CD14-positive monocyte (primary cell): ENCODE data around the gene CDIP1. TPM values are rescaled to one million over a fixed set of nuclear protein-coding genes. Genes with fewer than 3 reads are reported as not detected.

Experiments
- DNase-seq, 3 donors: peaks; one replicate each; pipeline ENCODE4 v3.0.0-alpha.2; 2011 to 2022
- H2AFZ ChIP-seq: 2 replicates; pipeline ENCODE4 v1.6.0; 2012; ENCODE audit warnings: mild to moderate bottlenecking, low read depth, low read length, inconsistent platforms; ENCODE audit not compliant: insufficient read depth, poor library complexity, severe bottlenecking
- H3K27ac ChIP-seq, 2 donors: 1 replicate in 1 of 2; 2 replicates in 1 of 2; pipeline ENCODE4 v1.5.1; 2012 to 2013; ENCODE audit warnings: low read length in 2 of 2, control low read depth in 1 of 2, inconsistent platforms in 1 of 2, low read depth in 1 of 2, mild to moderate bottlenecking in 1 of 2
- H3K27me3 ChIP-seq, 2 donors: one replicate each; pipeline versions ENCODE4 v1.6.0 to v1.6.1; 2011 to 2013; ENCODE audit warnings: low read length in 2 of 2; ENCODE audit not compliant: control insufficient read depth in 2 of 2, insufficient read depth in 2 of 2
- H3K36me3 ChIP-seq, 2 donors: replicated peaks in 1 of 2; 1 replicate in 1 of 2; 2 replicates in 1 of 2; pipeline versions ENCODE4 v1.5.1 to v1.6.1; 2012 to 2013; ENCODE audit warnings: low read length in 2 of 2, control low read depth in 1 of 2, inconsistent platforms in 1 of 2, mild to moderate bottlenecking in 1 of 2; ENCODE audit not compliant: insufficient read depth in 2 of 2, control insufficient read depth in 1 of 2
- H3K4me1 ChIP-seq, 2 donors: 1 replicate in 1 of 2; 2 replicates in 1 of 2; pipeline versions ENCODE4 v1.5.1 to v1.6.1; 2012 to 2013; ENCODE audit warnings: low read length in 2 of 2, control low read depth in 1 of 2, inconsistent platforms in 1 of 2, mild to moderate bottlenecking in 1 of 2, moderate library complexity in 1 of 2; ENCODE audit not compliant: insufficient read depth in 2 of 2, control insufficient read depth in 1 of 2
- H3K4me2 ChIP-seq: replicated peaks from 2 replicates; pipeline ENCODE3; 2012; ENCODE audit warnings: low read length, moderate library complexity, mild to moderate bottlenecking; ENCODE audit not compliant: poor library complexity, severe bottlenecking; ENCODE audit errors: extremely low read depth
- H3K4me3 ChIP-seq, 3 experiments: fragments of 200-600 bp in 1 of 3; sonication (generic) in 1 of 3; replicated peaks in 1 of 3; 1 replicate in 2 of 3; 2 replicates in 1 of 3; pipeline ENCODE4 v1.5.1; 2011 to 2013; ENCODE audit warnings: low read length in 3 of 3, mild to moderate bottlenecking in 3 of 3, control low read depth in 2 of 3, low read depth in 2 of 3, inconsistent platforms in 1 of 3, moderate library complexity in 1 of 3
- H3K79me2 ChIP-seq: 2 replicates; pipeline ENCODE4 v1.6.0; 2012; ENCODE audit warnings: mild to moderate bottlenecking, control low read depth, inconsistent platforms, low read length, moderate library complexity; ENCODE audit not compliant: insufficient read depth
- H3K9ac ChIP-seq: 2 replicates; pipeline ENCODE4 v1.6.0; 2017; ENCODE audit warnings: low read length, mild to moderate bottlenecking; ENCODE audit not compliant: insufficient read depth, poor library complexity, severe bottlenecking
- H3K9me3 ChIP-seq, 2 donors: replicated peaks in 1 of 2; 1 replicate in 1 of 2; 2 replicates in 1 of 2; pipeline versions ENCODE4 v1.5.1 to v1.6.1; 2012 to 2013; ENCODE audit warnings: low read length in 2 of 2, control low read depth in 1 of 2; ENCODE audit not compliant: control insufficient read depth in 1 of 2, insufficient read depth in 1 of 2
- H4K20me1 ChIP-seq: 2 replicates; pipeline ENCODE4 v1.6.0; 2012; ENCODE audit warnings: mild to moderate bottlenecking, low read length, control low read depth, moderate library complexity; ENCODE audit not compliant: insufficient read depth
- H3K27ac Mint-ChIP-seq, 7 donors: one replicate each; pipeline ENCODE4 v1.8.0; 2020; ENCODE audit warnings: mild to moderate bottlenecking in 7 of 7, mixed read lengths in 7 of 7, moderate library complexity in 6 of 7, inconsistent platforms in 2 of 7
- H3K27me3 Mint-ChIP-seq, 3 donors: one replicate each; pipeline ENCODE4 v1.8.0; 2021 to 2022; ENCODE audit warnings: low read depth in 3 of 3, mild to moderate bottlenecking in 3 of 3, mixed read lengths in 3 of 3, moderate library complexity in 3 of 3, inconsistent platforms in 1 of 3
- H3K36me3 Mint-ChIP-seq, 2 donors: one replicate each; pipeline ENCODE4 v1.8.0; 2020; ENCODE audit warnings: mixed read lengths in 2 of 2, inconsistent platforms in 1 of 2, mild to moderate bottlenecking in 1 of 2
- H3K4me1 Mint-ChIP-seq: one replicate; pipeline ENCODE4 v1.8.0; 2020; ENCODE audit warnings: mild to moderate bottlenecking, mixed read lengths
- H3K4me3 Mint-ChIP-seq, 2 donors: one replicate each; pipeline ENCODE4 v1.8.0; 2020; ENCODE audit warnings: mild to moderate bottlenecking in 2 of 2, mixed read lengths in 2 of 2, moderate library complexity in 1 of 2
- H3K9me3 Mint-ChIP-seq, 7 donors: one replicate each; pipeline ENCODE4 v1.8.0; 2020 to 2022; ENCODE audit warnings: mixed read lengths in 7 of 7, mild to moderate bottlenecking in 6 of 7, moderate library complexity in 6 of 7, inconsistent platforms in 2 of 7
- WGBS: methylation state at CpG from one replicate; pipeline ENCODE4 v1.1.5; 2013; ENCODE audit warnings: missing lambda C conversion rate; ENCODE audit not compliant: insufficient coverage; 5-methylcytosine and 5-hydroxymethylcytosine counted together
- intact Hi-C, 2 donors: fragments of 100-400 bp; cut with micrococcal nuclease; formaldehyde crosslinking; loops; one replicate each; pipeline versions ENCODE4 v1.15.0 to v1.15.1; 2023
- polyA minus RNA-seq: library from RNA; depleted of rRNA, polyadenylated mRNA; stranded (reverse); fragments of >200 nt; gene quantifications from 2 replicates; pipeline ENCODE4 v1.2.3, GENCODE V29; 2012
- polyA plus RNA-seq, 3 donors: library from polyadenylated mRNA; depleted of rRNA in 1 of 3; unstranded in 2 of 3; stranded (reverse) in 1 of 3; fragments of 300-500 nt in 2 of 3; fragments of >200 nt in 1 of 3; fragmentation: Illumina TruSeq in 2 of 3; gene quantifications; 1 replicate in 2 of 3; 2 replicates in 1 of 3; pipeline ENCODE4 v1.2.3, GENCODE V29; 2012 to 2021
- total RNA-seq, 12 experiments: library from RNA in 1 of 12; stranded (reverse) in 1 of 12; fragments of 120-200 nt in 1 of 12; gene quantifications; one replicate each; pipeline ENCODE4 v1.2.4 and lab custom pipeline; 2013 to 2026; ENCODE audit warnings: mixed read lengths in 6 of 12, inconsistent platforms in 1 of 12
- TF ChIP-seq, protein P1 (sequence below): fragments of 200-600 bp; IDR thresholded peaks from one replicate; pipeline ENCODE4 v1.8.0; 2022; ENCODE audit warnings: antibody characterized with exemption, mild to moderate bottlenecking

CDIP1 gene
- 11.7 TPM for total RNA-seq (2013)
- polyA plus RNA-seq, result 10 to 100 TPM in 2 of 3 donors, 1 to 10 TPM in 1; 8.6 to 11.2 (median 10.8) TPM
- polyA minus RNA-seq, result 7.6 and 9.6 TPM in 2 replicates
- 7.3 to 41.0 (median 19.5) reads per million in 11 experiments for total RNA-seq (lab: John Stamatoyannopoulos, UW)

- Histone ChIP-seq H3K9me3 (peaks cover 9 to 15% of the 10 kb centered on the region in 2 donors), H2AFZ (peak within 1 kb of the TSS; percentile 81), H3K79me2 (peaks cover 27% of the 10 kb centered on the region), H3K27ac (peak within 1 kb of the TSS; percentile 77 to 87), H3K4me3 (peak within 1 kb of the TSS; percentile 52 to 83 (median 57)), H3K4me2 (peak within 1 kb of the TSS; percentile 90), H3K36me3 (no peaks in the 10 kb centered on the region), H3K27me3 (peaks cover 0 to 4% of the 10 kb centered on the region in 2 donors), H3K9ac (peak within 1 kb of the TSS; percentile 83), H3K4me1 (peaks cover 12 to 19% of the 10 kb centered on the region in 2 donors), H4K20me1 (peaks cover 9% of the 10 kb centered on the region)
- TF ChIP-seq, protein P1, sequence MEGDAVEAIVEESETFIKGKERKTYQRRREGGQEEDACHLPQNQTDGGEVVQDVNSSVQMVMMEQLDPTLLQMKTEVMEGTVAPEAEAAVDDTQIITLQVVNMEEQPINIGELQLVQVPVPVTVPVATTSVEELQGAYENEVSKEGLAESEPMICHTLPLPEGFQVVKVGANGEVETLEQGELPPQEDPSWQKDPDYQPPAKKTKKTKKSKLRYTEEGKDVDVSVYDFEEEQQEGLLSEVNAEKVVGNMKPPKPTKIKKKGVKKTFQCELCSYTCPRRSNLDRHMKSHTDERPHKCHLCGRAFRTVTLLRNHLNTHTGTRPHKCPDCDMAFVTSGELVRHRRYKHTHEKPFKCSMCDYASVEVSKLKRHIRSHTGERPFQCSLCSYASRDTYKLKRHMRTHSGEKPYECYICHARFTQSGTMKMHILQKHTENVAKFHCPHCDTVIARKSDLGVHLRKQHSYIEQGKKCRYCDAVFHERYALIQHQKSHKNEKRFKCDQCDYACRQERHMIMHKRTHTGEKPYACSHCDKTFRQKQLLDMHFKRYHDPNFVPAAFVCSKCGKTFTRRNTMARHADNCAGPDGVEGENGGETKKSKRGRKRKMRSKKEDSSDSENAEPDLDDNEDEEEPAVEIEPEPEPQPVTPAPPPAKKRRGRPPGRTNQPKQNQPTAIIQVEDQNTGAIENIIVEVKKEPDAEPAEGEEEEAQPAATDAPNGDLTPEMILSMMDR, result no peak
- H3K27me3 Mint-ChIP-seq, result peaks cover 9 to 12% (median 10%) of the 10 kb centered on the region in 3 donors
- H3K4me3 Mint-ChIP-seq, result peak within 1 kb of the TSS; percentile 72 to 86
- H3K36me3 Mint-ChIP-seq, result peaks cover 18 to 19% of the 10 kb centered on the region in 2 donors
- under 1% methylated on average over 50 of the region's 67 CpGs for WGBS
- peaks cover 6 to 26% (median 20%) of the 10 kb centered on the region in 7 donors for H3K9me3 Mint-ChIP-seq
- H3K27ac Mint-ChIP-seq, result peak within 1 kb of the TSS; percentile 38 to 87 (median 80)
- intact Hi-C loops, result loop anchor here (2.0 kb wide), 2 partner anchors 62 to 76 kb away; partner anchors contain the start of genes HMOX2 (in 1 of the 2) and UBALD1 (in 1 of the 2)
- peaks cover 22% of the 10 kb centered on the region for H3K4me1 Mint-ChIP-seq
- peak; percentile 94 to 99 (median 99) for DNase-seq
These were observed at the start of gene CDIP1 for GRCh38 chr16:4538350-4539235. TSS of gene CDIP1 (minus strand) at chr16:4538773. CDS start at chr16:4514130, 24,643 bp downstream.

GRCh38 chr16:4586291-4586690, 47.7 kb upstream of the CDIP1 start:
- H3K4me1 ChIP-seq, result no peaks in the 10 kb centered on the region
- H2AFZ ChIP-seq, result no peak overlapping the region

More at GRCh38 chr16:4586291-4586690, 47.7 kb upstream of the CDIP1 start:
- H3K4me3 Mint-ChIP-seq, result no peak overlapping the region
- no peaks in the 10 kb centered on the region for H3K36me3 Mint-ChIP-seq
- no peak for DNase-seq
- Histone ChIP-seq H3K4me3 (no peak overlapping the region), H3K27me3 (peaks cover 0 to 9% of the 10 kb centered on the region in 2 donors), H4K20me1 (no peaks in the 10 kb centered on the region), H3K9me3 (peaks cover 0 to 11% of the 10 kb centered on the region in 2 donors), H3K9ac (no peak overlapping the region), H3K79me2 (no peaks in the 10 kb centered on the region), H3K36me3 (no peaks in the 10 kb centered on the region), H3K27ac (no peak overlapping the region), H3K4me2 (no peak overlapping the region)
- H3K4me1 Mint-ChIP-seq, result peaks cover 3% of the 10 kb centered on the region
- intact Hi-C loops, result loop anchor here in 1 of 2 donors (5.0 kb wide), 1 partner anchor 79 kb away; no protein-coding TSS in a partner anchor
- H3K27me3 Mint-ChIP-seq, result peaks cover 9 to 21% (median 16%) of the 10 kb centered on the region in 3 donors
- H3K27ac Mint-ChIP-seq, result no peak overlapping the region
- 52% methylated on average over 7 of the region's 7 CpGs for WGBS
- peaks cover 2 to 12% (median 7%) of the 10 kb centered on the region in 7 donors for H3K9me3 Mint-ChIP-seq
- TF ChIP-seq, protein P1, result no peak
